HepG2 (cell line): Measurements from ENCODE around the gene TMEM184B. TPM values are rescaled to one million over a fixed set of nuclear protein-coding genes. Genes with fewer than 3 reads are reported as not detected.

ENCODE experiments used
- ATAC-seq: fragments of 200-7000 bp; cut with Tn5 transposase; 3 replicates; pipeline ENCODE4 v1.9.1; 2020; ENCODE audit warnings: mild to moderate bottlenecking, moderate library complexity
- BruUV-seq: library from RNA; stranded (reverse); fragments of 400-500 nt; replicated peaks from 2 replicates; lab custom pipeline; 2021; lab: Mats Ljungman, UMichigan
- CTCF ChIA-PET: fragments of 300-600 bp; formaldehyde crosslinking; extraction: SDS; loops from one replicate; lab custom pipeline; 2021; ENCODE audit warnings: low total read pairs, inconsistent platforms, low intra/inter-chr PET ratio; lab: Yijun Ruan, JAX
- POLR2A ChIA-PET: fragments of 350-600 bp; sonication (Branson Sonifier 250); formaldehyde crosslinking; loops from one replicate; lab custom pipeline; 2020; ENCODE audit warnings: antibody characterized with exemption, inconsistent platforms; lab: Yijun Ruan, JAX
- DNase-seq: peaks from one replicate; pipeline ENCODE4 v3.0.0-alpha.2; 2015; ENCODE audit warnings: low spot score
- FAIRE-seq: peaks from 3 replicates; lab custom pipeline; 2011; peaks lifted over from hg19 to GRCh38; lab: Jason Lieb, UNC
- H2AFZ ChIP-seq: one replicate; pipeline ENCODE4 v1.6.1; 2011; ENCODE audit warnings: low read length, inconsistent platforms
- H3K27ac ChIP-seq: fragments of 300-600 bp; 3 replicates; pipeline ENCODE4 v1.8.0; 2011; ENCODE audit warnings: mixed run types, mild to moderate bottlenecking, mixed read lengths, low read length, inconsistent platforms; ENCODE audit not compliant: insufficient read depth; ENCODE audit errors: extremely low read length
- H3K27me3 ChIP-seq, 2 experiments: fragments of 200-600 bp in 1 of 2; 2 replicates in 1 of 2; 3 replicates in 1 of 2; pipeline versions ENCODE4 v1.6.0 to v1.8.0; 2011; ENCODE audit warnings: low read length in 2 of 2, mild to moderate bottlenecking in 2 of 2, moderate library complexity in 2 of 2, inconsistent platforms in 1 of 2; ENCODE audit not compliant: insufficient read depth in 2 of 2, control insufficient read depth in 1 of 2
- H3K36me3 ChIP-seq, 2 experiments: fragments of 200-600 bp in 1 of 2; replicated peaks in 1 of 2; 2 replicates in 1 of 2; 3 replicates in 1 of 2; pipeline versions ENCODE4 v1.5.1 to v1.8.0; 2011; ENCODE audit warnings: low read length in 2 of 2, inconsistent platforms in 1 of 2; ENCODE audit not compliant: insufficient read depth in 2 of 2, control insufficient read depth in 1 of 2
- H3K4me1 ChIP-seq: 2 replicates; pipeline ENCODE4 v1.5.1; 2012; ENCODE audit warnings: low read length, inconsistent platforms; ENCODE audit not compliant: insufficient read depth
- H3K4me2 ChIP-seq: 2 replicates; pipeline ENCODE4 v1.6.0; 2011; ENCODE audit warnings: low read depth, low read length, inconsistent platforms
- H3K4me3 ChIP-seq, 3 experiments: fragments of 200-600 bp in 1 of 3; sonication (generic), shearing (Covaris generic) in 1 of 3; replicated peaks in 1 of 3; 2 replicates each; pipeline ENCODE4 v1.5.1; 2011 to 2016; ENCODE audit warnings: low read length in 3 of 3, inconsistent platforms in 2 of 3, low read depth in 2 of 3, mild to moderate bottlenecking in 2 of 3, control low read depth in 1 of 3, mixed read lengths in 1 of 3; ENCODE audit not compliant: insufficient read depth in 1 of 3
- H3K79me2 ChIP-seq: one replicate; pipeline ENCODE4 v1.6.1; 2011; ENCODE audit warnings: low read length, inconsistent platforms; ENCODE audit not compliant: insufficient read depth
- H3K9ac ChIP-seq: 2 replicates; pipeline ENCODE4 v1.6.0; 2011; ENCODE audit warnings: mild to moderate bottlenecking, low read depth, low read length, inconsistent platforms; ENCODE audit not compliant: insufficient read depth
- H3K9me3 ChIP-seq: 2 replicates; pipeline ENCODE4 v1.5.1; 2012; ENCODE audit warnings: mild to moderate bottlenecking, low read length
- H4K20me1 ChIP-seq: 2 replicates; pipeline ENCODE4 v1.6.0; 2011; ENCODE audit warnings: inconsistent platforms, mild to moderate bottlenecking, low read length, moderate library complexity; ENCODE audit not compliant: insufficient read depth
- AHDC1 ChIP-seq: sonication (generic); formaldehyde crosslinking; IDR thresholded peaks from 2 replicates; pipeline ENCODE4 v1.5.1; 2020; ENCODE audit warnings: mild to moderate bottlenecking, missing genetic modification reagents, borderline replicate concordance
- CEBPG ChIP-seq: IDR thresholded peaks from 2 replicates; pipeline ENCODE4 v1.6.1; 2016
- FOXC1 ChIP-seq: sonication (generic); formaldehyde crosslinking; IDR thresholded peaks from 2 replicates; pipeline ENCODE4 v1.8.0; 2022; ENCODE audit warnings: mild to moderate bottlenecking, missing genetic modification reagents, borderline replicate concordance
- FOXP1 ChIP-seq, 2 experiments: fragments of 450-650 bp in 1 of 2; IDR thresholded peaks; 2 replicates each; pipeline ENCODE4 v1.6.1; 2017 to 2018; ENCODE audit warnings: antibody characterized with exemption in 1 of 2
- GABPA ChIP-seq, 2 experiments: IDR thresholded peaks; 2 replicates each; pipeline ENCODE4 v1.6.1; 2011 to 2016; ENCODE audit warnings: low read depth in 2 of 2, low read length in 1 of 2, missing biosample characterization in 1 of 2, missing genetic modification characterization in 1 of 2
- IKZF5 ChIP-seq: IDR thresholded peaks from 2 replicates; pipeline ENCODE4 v1.6.1; 2018; ENCODE audit warnings: missing genetic modification reagents, mild to moderate bottlenecking, missing compliant biosample characterization
- ISL2 ChIP-seq: sonication (generic); formaldehyde crosslinking; IDR thresholded peaks from 2 replicates; pipeline ENCODE4 v1.5.0; 2020; ENCODE audit warnings: missing genetic modification reagents
- RFX3 ChIP-seq: IDR thresholded peaks from 2 replicates; pipeline ENCODE4 v1.6.1; 2016; ENCODE audit warnings: missing biosample characterization, missing genetic modification reagents
- SIX4 ChIP-seq: sonication (generic); formaldehyde crosslinking; IDR thresholded peaks from 2 replicates; pipeline ENCODE4 v1.4.0; 2020; ENCODE audit warnings: missing genetic modification reagents
- SNAPC2 ChIP-seq: sonication (generic); formaldehyde crosslinking; IDR thresholded peaks from 2 replicates; pipeline ENCODE4 v1.8.1; 2022; ENCODE audit warnings: mild to moderate bottlenecking, missing genetic modification reagents
- WGBS: methylation state at CpG from one replicate; pipeline ENCODE4 v1.1.6; 2017; ENCODE audit warnings: low lambda C conversion rate; 5-methylcytosine and 5-hydroxymethylcytosine counted together
- in situ Hi-C: cut with HindIII; loops from 2 replicates; pipeline ENCODE4 v1.10.0; 2017; ENCODE audit warnings: low pct_unique_long_range_greater_than_20kb; ENCODE audit not compliant: extremely low pct_ligation_motif_present
- intact Hi-C: fragments of 100-400 bp; cut with micrococcal nuclease; formaldehyde crosslinking; loops from one replicate; pipeline ENCODE4 v1.10.0; 2022; ENCODE audit not compliant: unreplicated experiment
- polyA plus RNA-seq, 8 experiments: library from polyadenylated mRNA; depleted of rRNA in 3 of 8; stranded (reverse) in 7 of 8; unstranded in 1 of 8; fragments of >200 nt; fragmentation: Illumina TruSeq in 4 of 8; extraction: Trizol in 4 of 8; gene quantifications; 2 replicates each; pipeline versions ENCODE4 v1.2.1 to v1.2.3, GENCODE V29; 2011 to 2016; ENCODE audit warnings: low read depth in 4 of 8, missing spikeins in 1 of 8, mixed read lengths in 1 of 8; ENCODE audit not compliant: insufficient read depth in 1 of 8
- total RNA-seq, 5 experiments: library from RNA; depleted of rRNA; stranded (reverse); fragments of >200 nt; fragmentation: Illumina TruSeq; extraction: Trizol; gene quantifications; 2 replicates each; pipeline ENCODE4 v1.2.3, GENCODE V29; 2016; ENCODE audit warnings: low read depth in 1 of 5

Gene TMEM184B
- total and polyA plus RNA-seq, 2 of the 13 experiments (the other 11 are each of a cell fraction or from before 2014, with no cell fraction given), result 15.9 to 16.0 TPM

- no peak overlapping the region for H2AFZ ChIP-seq
- no peak for FAIRE-seq
- in situ Hi-C loops (no loop called here), intact Hi-C loops (no loop called here)
- POLR2A ChIA-PET, result no interaction called here
- H3K27ac ChIP-seq, result no peak overlapping the region
- CTCF ChIA-PET, result interaction anchor here (1.5 kb wide), 1 partner anchor 52 kb away, joined by 3 read pairs; no protein-coding TSS in a partner anchor
- H4K20me1 ChIP-seq, result peaks cover 27% of the 10 kb centered on the region
- H3K79me2 ChIP-seq, result peaks cover 26% of the 10 kb centered on the region
- peaks cover 17% of the 10 kb centered on the region for H3K4me1 ChIP-seq
- TF ChIP-seq FOXP1 (IDR thresholded peaks at IDR 0.05) (no peak), FOXP1 (CRISPR knock-in tag; IDR thresholded peaks at IDR 0.05) (no peak), RFX3 (CRISPR knock-in tag) (no peak), AHDC1 (CRISPR knock-in tag) (no peak), GABPA (IDR thresholded peaks at IDR 0.05; ENCODE audit: low read depth, low read length) (no peak), GABPA (CRISPR knock-in tag; IDR thresholded peaks at IDR 0.05; ENCODE audit: low read depth) (no peak), SIX4 (CRISPR knock-in tag) (no peak), ISL2 (CRISPR knock-in tag) (no peak), CEBPG (CRISPR knock-in tag) (no peak), SNAPC2 (CRISPR knock-in tag) (no peak), FOXC1 (no peak), IKZF5 (CRISPR knock-in tag) (no peak)
- H3K9me3 ChIP-seq, result no peaks in the 10 kb centered on the region
- no peaks in the 10 kb centered on the region for H3K27me3 ChIP-seq
- H3K4me2 ChIP-seq, result no peak overlapping the region
- ATAC-seq, result no peak
- BruUV-seq, result no TSS peak
- no peak overlapping the region for H3K4me3 ChIP-seq
- H3K9ac ChIP-seq, result no peak overlapping the region
- DNase-seq, result no peak
- peaks cover 59 to 75% of the 10 kb centered on the region in 2 experiments; a peak in 4 of 5 replicates for H3K36me3 ChIP-seq
- WGBS, result 94% methylated on average over 3 of the region's 3 CpGs
Measured at GRCh38 chr22:38300946-38301345, 28.1 kb upstream of the TMEM184B start.
